Endothelial cell (in vitro differentiated cells): Measurements from ENCODE around the gene CDYL. TPM values are rescaled to one million over a fixed set of nuclear protein-coding genes. Genes with fewer than 3 reads are reported as not detected.

Source experiments
- DNase-seq: peaks from one replicate; pipeline ENCODE4 v3.0.0; 2021; ENCODE audit warnings: low spot score
- H3K27ac Mint-ChIP-seq: one replicate; pipeline ENCODE4 v1.8.0; 2021; ENCODE audit warnings: mixed read lengths, inconsistent platforms; ENCODE audit not compliant: unreplicated experiment
- H3K27me3 Mint-ChIP-seq: one replicate; pipeline ENCODE4 v1.8.0; 2021; ENCODE audit warnings: mild to moderate bottlenecking, moderate library complexity, mixed read lengths, inconsistent platforms; ENCODE audit not compliant: unreplicated experiment
- H3K36me3 Mint-ChIP-seq: one replicate; pipeline ENCODE4 v1.8.0; 2021; ENCODE audit warnings: mild to moderate bottlenecking, low read depth, mixed read lengths, inconsistent platforms; ENCODE audit not compliant: unreplicated experiment
- H3K4me1 Mint-ChIP-seq: one replicate; pipeline ENCODE4 v1.8.0; 2021; ENCODE audit warnings: mild to moderate bottlenecking, mixed read lengths, inconsistent platforms; ENCODE audit not compliant: unreplicated experiment
- H3K4me3 Mint-ChIP-seq: one replicate; pipeline ENCODE4 v1.8.0; 2021; ENCODE audit warnings: mild to moderate bottlenecking, mixed read lengths, inconsistent platforms; ENCODE audit not compliant: unreplicated experiment
- H3K9me3 Mint-ChIP-seq: one replicate; pipeline ENCODE4 v1.8.0; 2021; ENCODE audit warnings: mixed read lengths, inconsistent platforms; ENCODE audit not compliant: unreplicated experiment
- CTCF ChIP-seq: fragments of 200-600 bp; sonication (generic); IDR thresholded peaks from one replicate; pipeline ENCODE4 v1.5.0; 2021; ENCODE audit warnings: antibody characterized with exemption; ENCODE audit not compliant: unreplicated experiment
- total RNA-seq: library from RNA; stranded (reverse); fragmentation: NEBNext Ultra II Directional; extraction: Animal tissue kit (Norgen Biotek cat#: 25700); gene quantifications from one replicate; pipeline ENCODE4 v1.2.1, GENCODE V29; 2021; ENCODE audit not compliant: unreplicated experiment

The CDYL gene
- total RNA-seq, 1 donor from 2014 or later = 66.7 TPM

- H3K4me1 Mint-ChIP-seq = peaks cover 28% of the 10 kb centered on the region
- H3K9me3 Mint-ChIP-seq = no peaks in the 10 kb centered on the region
- no peak overlapping the region for H3K4me3 Mint-ChIP-seq
- H3K27me3 Mint-ChIP-seq = peaks cover 2% of the 10 kb centered on the region
- no peak overlapping the region for H3K27ac Mint-ChIP-seq
- peaks cover 4% of the 10 kb centered on the region for H3K36me3 Mint-ChIP-seq
- DNase-seq = no peak
- TF ChIP-seq CTCF = no peak
Measured at GRCh38 chr6:4788953-4789584, 12.9 kb downstream of the CDYL start.

DNA sequence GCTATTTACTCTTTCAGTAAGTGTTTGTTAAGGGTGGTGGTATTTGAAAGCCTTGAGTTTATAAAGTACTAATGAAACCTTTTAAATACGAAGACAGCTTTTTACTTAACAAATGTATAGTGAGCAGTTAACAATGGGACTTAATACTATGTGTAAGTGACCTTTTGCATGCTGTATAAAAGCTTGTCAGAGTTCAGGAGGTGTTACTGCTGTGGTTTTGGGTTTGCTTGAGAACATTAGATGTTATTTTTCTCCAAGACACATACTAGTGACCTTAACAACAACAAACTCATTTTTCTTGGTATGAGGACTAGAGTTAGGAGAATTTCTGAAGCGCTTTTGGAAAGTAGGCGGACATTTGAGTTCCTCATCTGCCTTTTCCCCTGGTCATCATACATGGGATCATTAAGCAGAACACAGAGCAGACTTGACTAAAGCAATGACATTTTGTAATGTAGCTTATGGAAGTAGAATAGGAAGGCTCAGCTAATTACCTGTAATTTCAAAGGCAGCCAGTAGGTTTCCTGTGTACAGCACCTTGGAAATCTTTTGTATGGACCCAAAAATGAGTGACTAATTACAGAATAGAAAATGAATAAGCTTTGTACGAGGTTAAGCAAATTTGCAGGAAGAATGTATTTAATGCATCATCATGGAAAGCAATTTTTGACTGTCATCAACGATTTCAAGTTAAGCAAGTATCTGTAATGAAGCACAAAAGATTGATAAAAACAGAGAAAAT is 14.1 kb downstream of the CDYL start:
- Mint-ChIP-seq H3K27ac (no peak overlapping the region), H3K4me3 (no peak overlapping the region), H3K4me1 (peaks cover 27% of the 10 kb centered on the region), H3K9me3 (no peaks in the 10 kb centered on the region), H3K27me3 (peaks cover 2% of the 10 kb centered on the region), H3K36me3 (peaks cover 4% of the 10 kb centered on the region)
- peak; percentile 39 for TF ChIP-seq CTCF
- no peak for DNase-seq

- no peaks in the 10 kb centered on the region for H3K27me3 Mint-ChIP-seq
- no peak overlapping the region for H3K27ac Mint-ChIP-seq
- H3K4me3 Mint-ChIP-seq = no peak overlapping the region
- H3K4me1 Mint-ChIP-seq = peaks cover 8% of the 10 kb centered on the region
- no peak for TF ChIP-seq CTCF
- H3K9me3 Mint-ChIP-seq = no peaks in the 10 kb centered on the region
- no peak for DNase-seq
- H3K36me3 Mint-ChIP-seq = no peaks in the 10 kb centered on the region
Measured at GRCh38 chr6:4794140-4794707, 18.0 kb downstream of the CDYL start.

DNA sequence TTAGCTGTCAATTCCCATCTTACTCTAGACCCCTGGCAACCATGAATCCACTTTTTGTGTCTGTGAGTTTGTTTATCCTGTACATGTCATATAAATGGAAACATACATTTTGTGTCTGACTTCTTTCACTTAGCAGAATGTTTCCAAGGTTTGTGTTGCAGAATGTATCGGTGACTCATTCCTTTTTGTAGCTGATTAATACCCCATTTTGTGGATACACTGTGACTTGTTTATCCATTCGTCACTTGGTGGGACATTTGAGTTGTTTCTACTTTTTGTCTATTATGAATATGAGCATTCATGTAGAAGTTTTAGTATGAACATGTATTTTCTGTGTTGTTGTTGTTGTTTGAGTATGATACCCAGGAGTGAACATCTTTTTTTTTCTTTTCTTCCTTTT is 21.4 kb downstream of the CDYL start:
- H3K36me3 Mint-ChIP-seq = no peaks in the 10 kb centered on the region
- H3K4me3 Mint-ChIP-seq = no peak overlapping the region
- H3K4me1 Mint-ChIP-seq = peaks cover 9% of the 10 kb centered on the region
- no peaks in the 10 kb centered on the region for H3K27me3 Mint-ChIP-seq
- no peak for DNase-seq
- H3K27ac Mint-ChIP-seq = no peak overlapping the region
- no peaks in the 10 kb centered on the region for H3K9me3 Mint-ChIP-seq
- no peak for TF ChIP-seq CTCF

- Mint-ChIP-seq H3K9me3 (no peaks in the 10 kb centered on the region), H3K27ac (no peak overlapping the region), H3K27me3 (no peaks in the 10 kb centered on the region), H3K36me3 (no peaks in the 10 kb centered on the region), H3K4me1 (peaks cover 13% of the 10 kb centered on the region), H3K4me3 (no peak overlapping the region)
- TF ChIP-seq CTCF = no peak
- DNase-seq = no peak
Measured at GRCh38 chr6:4799912-4800311, 23.7 kb downstream of the CDYL start.
